Measurements from ENCODE around the gene DNAH10. TPM values are rescaled to one million over a fixed set of nuclear protein-coding genes. Genes with fewer than 3 reads are reported as not detected.

DNAH10 gene
- total RNA-seq, 1 donor from 2014 or later: 0.22 TPM

GRCh38 chr12:123829561-123829960 lies 67.5 kb downstream of the DNAH10 start:
- ATAC-seq (no peak), DNase-seq (ENCODE audit: missing footprints) (no peak)
- intact Hi-C loops (cut with DNase I): no loop called here

- intact Hi-C loops (cut with DNase I): no loop called here
- no peak for DNase-seq (ENCODE audit: missing footprints)
- ATAC-seq: no peak
These were observed 68.6 kb downstream of the DNAH10 start for GRCh38 chr12:123830675-123831074.

- intact Hi-C loops (cut with DNase I): no loop called here
- DNase-seq (ENCODE audit: missing footprints) (no peak), ATAC-seq (no peak)
These were observed 70.0 kb downstream of the DNAH10 start for GRCh38 chr12:123832052-123832451.

- no peak for DNase-seq (ENCODE audit: missing footprints)
- intact Hi-C loops (cut with DNase I): no loop called here
- no peak for ATAC-seq
These were observed 71.7 kb downstream of the DNAH10 start for GRCh38 chr12:123833830-123834229.

- DNase-seq (ENCODE audit: missing footprints) (no peak), ATAC-seq (no peak)
- intact Hi-C loops (cut with DNase I): no loop called here
These were observed 72.7 kb downstream of the DNAH10 start for GRCh38 chr12:123834845-123835244.

- DNase-seq (ENCODE audit: missing footprints) (no peak), ATAC-seq (no peak)
- intact Hi-C loops (cut with DNase I): no loop called here
These were observed 74.2 kb downstream of the DNAH10 start for GRCh38 chr12:123836292-123836691.

- DNase-seq (ENCODE audit: missing footprints): no peak
- intact Hi-C loops (cut with DNase I): no loop called here
- no peak for ATAC-seq
These were observed 77.7 kb downstream of the DNAH10 start for GRCh38 chr12:123839826-123840225.

GRCh38 chr12:123840765-123841425 lies 78.8 kb downstream of the DNAH10 start:
- no peak for DNase-seq (ENCODE audit: missing footprints)
- no peak for ATAC-seq
- intact Hi-C loops (cut with DNase I): no loop called here

- intact Hi-C loops (cut with DNase I): no loop called here
- ATAC-seq (no peak), DNase-seq (ENCODE audit: missing footprints) (no peak)
These were observed 82.0 kb downstream of the DNAH10 start for GRCh38 chr12:123843912-123844748.

GRCh38 chr12:123845881-123846280 lies 83.8 kb downstream of the DNAH10 start:
- intact Hi-C loops (cut with DNase I): no loop called here
- ATAC-seq (no peak), DNase-seq (ENCODE audit: missing footprints) (no peak)

GRCh38 chr12:123846340-123846739 lies 84.2 kb downstream of the DNAH10 start:
- intact Hi-C loops (cut with DNase I): no loop called here
- ATAC-seq: no peak

GRCh38 chr12:123847019-123847418 lies 84.9 kb downstream of the DNAH10 start:
- intact Hi-C loops (cut with DNase I): no loop called here
- DNase-seq (ENCODE audit: missing footprints): no peak
- no peak for ATAC-seq

More at GRCh38 chr12:123846340-123846739, 84.2 kb downstream of the DNAH10 start:
- DNase-seq (ENCODE audit: missing footprints): no peak

GRCh38 chr12:123847876-123848275 lies 85.8 kb downstream of the DNAH10 start:
- DNase-seq (ENCODE audit: missing footprints) (no peak), ATAC-seq (no peak)
- intact Hi-C loops (cut with DNase I): no loop called here

- ATAC-seq: no peak
- DNase-seq (ENCODE audit: missing footprints): no peak
- intact Hi-C loops (cut with DNase I): no loop called here
These were observed 87.4 kb downstream of the DNAH10 start for GRCh38 chr12:123849517-123849916.

- ATAC-seq (no peak), DNase-seq (ENCODE audit: missing footprints) (no peak)
- intact Hi-C loops (cut with DNase I): no loop called here
These were observed 88.4 kb downstream of the DNAH10 start for GRCh38 chr12:123850246-123851134.

GRCh38 chr12:123853396-123854070 lies 91.4 kb downstream of the DNAH10 start:
- intact Hi-C loops (cut with DNase I): no loop called here
- ATAC-seq: no peak
- no peak for DNase-seq (ENCODE audit: missing footprints)

- intact Hi-C loops (cut with DNase I): no loop called here
- DNase-seq (ENCODE audit: missing footprints): no peak
- ATAC-seq: no peak
These were observed 92.1 kb downstream of the DNAH10 start for GRCh38 chr12:123854232-123854631.

- ATAC-seq: no peak
- DNase-seq (ENCODE audit: missing footprints): no peak
- intact Hi-C loops (cut with DNase I): no loop called here
These were observed 92.8 kb downstream of the DNAH10 start for GRCh38 chr12:123854918-123855317.

GRCh38 chr12:123856681-123857080 lies 94.6 kb downstream of the DNAH10 start:
- no peak for DNase-seq (ENCODE audit: missing footprints)
- ATAC-seq: no peak
- intact Hi-C loops (cut with DNase I): no loop called here

All from Right ventricle myocardium inferior (tissue), 1 donor.